Loucy (cell line): ENCODE data around the gene TFDP1.

Experiments used
- EZH2phosphoT487 ChIP-seq: fragments of 200-600 bp; IDR thresholded peaks from 2 replicates; pipeline ENCODE4 v1.6.1; 2018; ENCODE audit warnings: antibody characterized with exemption, mild to moderate bottlenecking, moderate library complexity, borderline replicate concordance
- TF ChIP-seq, protein P1 (sequence below): fragments of 200-600 bp; sonication (generic); conservative IDR thresholded peaks from 2 replicates; pipeline ENCODE4 v1.5.1; 2014; ENCODE audit warnings: mild to moderate bottlenecking, antibody characterized with exemption, low read length

DNA sequence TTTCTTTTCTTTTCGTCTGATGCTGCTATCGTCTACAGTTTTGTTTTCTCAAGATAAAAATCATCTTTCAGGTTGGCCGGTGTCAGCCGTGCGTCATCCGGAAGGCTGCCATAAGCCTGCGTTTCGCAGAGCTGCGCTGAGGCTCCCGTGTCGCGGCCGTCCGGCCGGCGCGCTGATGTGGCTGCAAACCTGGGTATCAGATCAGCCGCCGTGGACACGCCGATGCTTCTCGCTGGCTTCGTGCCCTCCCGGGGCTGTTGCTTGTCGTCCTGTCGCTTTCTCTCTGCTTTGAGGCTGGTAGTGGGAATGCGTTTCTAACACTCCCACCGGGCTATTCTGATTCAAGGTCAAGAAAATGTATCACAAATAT is 45.9 kb upstream of the TFDP1 start:
- TF ChIP-seq, protein P1, sequence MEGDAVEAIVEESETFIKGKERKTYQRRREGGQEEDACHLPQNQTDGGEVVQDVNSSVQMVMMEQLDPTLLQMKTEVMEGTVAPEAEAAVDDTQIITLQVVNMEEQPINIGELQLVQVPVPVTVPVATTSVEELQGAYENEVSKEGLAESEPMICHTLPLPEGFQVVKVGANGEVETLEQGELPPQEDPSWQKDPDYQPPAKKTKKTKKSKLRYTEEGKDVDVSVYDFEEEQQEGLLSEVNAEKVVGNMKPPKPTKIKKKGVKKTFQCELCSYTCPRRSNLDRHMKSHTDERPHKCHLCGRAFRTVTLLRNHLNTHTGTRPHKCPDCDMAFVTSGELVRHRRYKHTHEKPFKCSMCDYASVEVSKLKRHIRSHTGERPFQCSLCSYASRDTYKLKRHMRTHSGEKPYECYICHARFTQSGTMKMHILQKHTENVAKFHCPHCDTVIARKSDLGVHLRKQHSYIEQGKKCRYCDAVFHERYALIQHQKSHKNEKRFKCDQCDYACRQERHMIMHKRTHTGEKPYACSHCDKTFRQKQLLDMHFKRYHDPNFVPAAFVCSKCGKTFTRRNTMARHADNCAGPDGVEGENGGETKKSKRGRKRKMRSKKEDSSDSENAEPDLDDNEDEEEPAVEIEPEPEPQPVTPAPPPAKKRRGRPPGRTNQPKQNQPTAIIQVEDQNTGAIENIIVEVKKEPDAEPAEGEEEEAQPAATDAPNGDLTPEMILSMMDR, result no peak
- no peak for TF ChIP-seq EZH2phosphoT487
